ENCODE data around the gene CDC42EP5.

Gene CDC42EP5

DNA sequence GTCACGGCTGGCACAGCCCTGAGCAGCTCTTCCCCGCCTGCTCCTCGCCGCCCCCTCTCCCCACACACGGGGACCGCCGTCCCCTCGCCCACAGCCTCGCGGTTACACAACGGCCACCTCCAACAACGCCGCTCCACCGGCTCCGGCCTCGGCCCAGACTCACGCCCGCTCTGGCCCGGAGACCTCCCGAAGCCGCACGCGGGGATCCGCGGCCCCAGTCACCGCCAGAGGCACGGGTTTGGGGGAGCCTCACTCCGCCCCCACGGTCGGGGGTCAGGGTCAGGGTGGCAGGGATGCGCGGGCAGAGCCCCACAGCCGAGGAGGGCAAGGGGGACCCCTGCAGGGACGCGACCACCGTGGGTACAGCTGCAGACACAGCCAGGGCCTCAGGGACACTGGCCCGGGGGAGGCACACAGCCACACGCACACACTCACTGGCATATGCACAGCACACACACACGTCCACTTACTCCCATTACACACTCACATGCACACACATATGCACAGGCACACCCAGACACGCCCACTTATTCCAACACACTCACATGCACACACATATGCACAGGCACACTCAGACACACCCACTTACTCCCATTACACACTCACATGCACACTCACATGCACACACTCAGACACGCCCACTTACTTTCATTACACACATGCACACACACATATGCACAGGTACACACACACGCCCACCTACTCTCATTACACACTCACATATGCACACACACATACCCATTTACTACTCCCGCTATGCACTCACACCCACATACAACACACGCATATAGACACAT is 56.2 kb downstream of the CDC42EP5 start:
- Histone ChIP-seq H3K9ac (ENCODE audit: low read length) (no peak overlapping the region), H3K27me3 (ENCODE audit: insufficient read depth, low read length) (no peaks in the 10 kb centered on the region; the same call in 1 of the 2 replicates), H3K36me3 (ENCODE audit: insufficient read depth, low read length) (no peaks in the 10 kb centered on the region), H3K4me2 (ENCODE audit: low read length) (no peak overlapping the region), H3K27ac (ENCODE audit: low read depth, low read length, poor library complexity, severe bottlenecking) (no peak overlapping the region), H4K20me1 (ENCODE audit: insufficient read depth, low read length) (no peaks in the 10 kb centered on the region), H3K4me1 (ENCODE audit: insufficient read depth, low read length, severe bottlenecking) (no peaks in the 10 kb centered on the region), H3F3A (ENCODE audit: insufficient read depth, low read length) (no peaks in the 10 kb centered on the region), H3K9me2 (ENCODE audit: low read depth, low read length) (no peaks in the 10 kb centered on the region), H2AFZ (ENCODE audit: low read length) (no peak overlapping the region), H3K79me2 (ENCODE audit: insufficient read depth, low read length) (no peaks in the 10 kb centered on the region), H3K4me3 (ENCODE audit: low read depth, low read length, poor library complexity, severe bottlenecking) (no peak overlapping the region), H3K9me3 (ENCODE audit: low read length) (no peaks in the 10 kb centered on the region)
- no peak for TF ChIP-seq EZH2 (IDR thresholded peaks at IDR 0.05; ENCODE audit: borderline replicate concordance, low read length)
- TF ChIP-seq, protein P1, sequence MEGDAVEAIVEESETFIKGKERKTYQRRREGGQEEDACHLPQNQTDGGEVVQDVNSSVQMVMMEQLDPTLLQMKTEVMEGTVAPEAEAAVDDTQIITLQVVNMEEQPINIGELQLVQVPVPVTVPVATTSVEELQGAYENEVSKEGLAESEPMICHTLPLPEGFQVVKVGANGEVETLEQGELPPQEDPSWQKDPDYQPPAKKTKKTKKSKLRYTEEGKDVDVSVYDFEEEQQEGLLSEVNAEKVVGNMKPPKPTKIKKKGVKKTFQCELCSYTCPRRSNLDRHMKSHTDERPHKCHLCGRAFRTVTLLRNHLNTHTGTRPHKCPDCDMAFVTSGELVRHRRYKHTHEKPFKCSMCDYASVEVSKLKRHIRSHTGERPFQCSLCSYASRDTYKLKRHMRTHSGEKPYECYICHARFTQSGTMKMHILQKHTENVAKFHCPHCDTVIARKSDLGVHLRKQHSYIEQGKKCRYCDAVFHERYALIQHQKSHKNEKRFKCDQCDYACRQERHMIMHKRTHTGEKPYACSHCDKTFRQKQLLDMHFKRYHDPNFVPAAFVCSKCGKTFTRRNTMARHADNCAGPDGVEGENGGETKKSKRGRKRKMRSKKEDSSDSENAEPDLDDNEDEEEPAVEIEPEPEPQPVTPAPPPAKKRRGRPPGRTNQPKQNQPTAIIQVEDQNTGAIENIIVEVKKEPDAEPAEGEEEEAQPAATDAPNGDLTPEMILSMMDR (IDR thresholded peaks at IDR 0.05; ENCODE audit: low read length): no peak

DNA sequence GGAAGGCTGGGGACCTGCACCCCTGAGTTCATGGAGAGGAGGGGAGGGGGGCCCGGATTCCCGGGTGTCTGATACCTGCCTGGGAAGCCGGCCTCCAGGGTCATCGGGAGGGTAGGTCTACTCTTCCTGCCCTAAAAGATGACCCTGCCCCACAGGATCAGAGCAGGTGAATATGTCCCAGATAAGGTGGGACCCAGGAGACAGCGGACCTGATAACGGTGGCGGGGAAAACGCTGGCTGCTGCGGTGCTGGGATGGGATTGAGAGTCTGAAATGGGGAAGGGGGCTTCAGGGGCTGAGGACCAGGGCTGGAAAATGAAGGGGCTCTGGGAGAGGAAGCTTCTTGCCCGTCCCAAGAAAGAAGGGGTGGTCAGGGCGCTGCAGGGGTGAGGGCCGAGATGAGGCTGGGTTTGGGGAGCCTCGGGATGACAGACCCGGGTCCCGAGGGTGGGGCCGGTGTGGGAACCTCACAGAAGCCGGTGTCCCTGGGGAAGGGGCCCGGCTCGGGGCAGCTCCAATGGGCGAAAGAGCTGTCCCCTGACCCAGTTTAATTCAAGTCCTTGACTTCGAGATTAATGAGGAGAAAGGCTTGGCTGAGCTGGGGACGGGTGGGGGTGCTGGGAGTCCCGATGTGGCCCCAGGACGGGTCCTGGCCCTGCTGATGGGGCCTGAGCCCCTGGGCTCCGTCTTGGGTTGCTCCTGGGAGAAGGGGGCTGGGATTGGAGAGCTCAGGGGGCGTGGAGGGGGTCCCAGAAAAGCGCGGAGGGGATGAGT is 57.0 kb downstream of the CDC42EP5 start:
- H3K79me2 ChIP-seq (ENCODE audit: insufficient read depth, low read length): no peaks in the 10 kb centered on the region
- no peak overlapping the region for H3K4me3 ChIP-seq (ENCODE audit: low read depth, low read length, poor library complexity, severe bottlenecking)
- no peak overlapping the region for H3K9ac ChIP-seq (ENCODE audit: low read length)
- TF ChIP-seq EZH2 (IDR thresholded peaks at IDR 0.05; ENCODE audit: borderline replicate concordance, low read length): no peak
- TF ChIP-seq, protein P1 (IDR thresholded peaks at IDR 0.05; ENCODE audit: low read length): no peak
- no peaks in the 10 kb centered on the region for H3K36me3 ChIP-seq (ENCODE audit: insufficient read depth, low read length)
- H3K4me2 ChIP-seq (ENCODE audit: low read length): no peak overlapping the region
- no peaks in the 10 kb centered on the region for H3K9me2 ChIP-seq (ENCODE audit: low read depth, low read length)
- no peak overlapping the region for H2AFZ ChIP-seq (ENCODE audit: low read length)
- no peaks in the 10 kb centered on the region; the same call in 1 of the 2 replicates for H3K27me3 ChIP-seq (ENCODE audit: insufficient read depth, low read length)
- H3K27ac ChIP-seq (ENCODE audit: low read depth, low read length, poor library complexity, severe bottlenecking): no peak overlapping the region
- no peaks in the 10 kb centered on the region for H3F3A ChIP-seq (ENCODE audit: insufficient read depth, low read length)
- no peaks in the 10 kb centered on the region for H3K9me3 ChIP-seq (ENCODE audit: low read length)
- no peaks in the 10 kb centered on the region for H4K20me1 ChIP-seq (ENCODE audit: insufficient read depth, low read length)
- H3K4me1 ChIP-seq (ENCODE audit: insufficient read depth, low read length, severe bottlenecking): no peaks in the 10 kb centered on the region

DNA sequence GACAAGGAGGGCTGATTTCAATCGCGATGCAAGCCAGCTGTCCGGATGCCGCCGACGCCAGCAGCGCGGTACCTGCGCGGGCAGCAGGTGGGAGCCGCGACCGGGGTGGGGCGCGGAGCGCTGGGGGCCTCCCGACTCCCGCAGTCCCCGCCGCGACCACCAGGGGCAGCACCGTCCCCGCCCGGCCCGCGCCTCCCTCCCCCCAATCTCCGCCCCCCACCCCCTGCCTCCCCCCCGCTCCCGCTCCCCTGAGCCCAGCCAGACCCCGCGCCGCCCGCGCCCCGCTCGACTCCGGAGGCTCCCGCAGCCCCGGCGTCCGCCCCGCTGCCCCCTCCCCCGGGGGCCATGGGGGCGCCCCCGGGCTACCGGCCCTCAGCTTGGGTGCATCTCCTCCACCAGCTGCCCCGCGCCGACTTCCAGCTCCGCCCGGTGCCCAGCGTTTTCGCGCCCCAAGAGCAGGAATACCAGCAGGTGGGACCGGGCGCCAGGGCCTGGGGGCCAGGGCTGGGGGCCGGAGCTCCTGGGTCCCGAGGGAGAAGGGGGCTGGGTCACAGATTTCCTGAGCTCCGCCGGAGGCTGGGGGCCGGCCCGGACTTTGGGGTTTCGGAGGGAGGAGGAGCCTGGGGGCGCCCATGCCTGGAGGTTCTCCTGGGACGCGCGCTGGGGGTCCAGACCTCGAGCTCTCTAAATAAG is 57.7 kb downstream of the CDC42EP5 start, which contains the start of gene TTYH1:
TSS of gene TTYH1 (plus strand) at position 257 of the 693 bp plus-strand sequence. CDS start at position 346, 89 bp downstream.
- Histone ChIP-seq H2AFZ (ENCODE audit: low read length) (no peak within 1 kb of the TSS), H3K4me2 (ENCODE audit: low read length) (no peak within 1 kb of the TSS), H3K9ac (ENCODE audit: low read length) (no peak within 1 kb of the TSS), H3F3A (ENCODE audit: insufficient read depth, low read length) (no peaks in the 10 kb centered on the region), H3K36me3 (ENCODE audit: insufficient read depth, low read length) (no peaks in the 10 kb centered on the region), H3K4me3 (ENCODE audit: low read depth, low read length, poor library complexity, severe bottlenecking) (no peak within 1 kb of the TSS), H3K27me3 (ENCODE audit: insufficient read depth, low read length) (no peaks in the 10 kb centered on the region; the same call in 1 of the 2 replicates), H3K9me2 (ENCODE audit: low read depth, low read length) (no peaks in the 10 kb centered on the region), H3K4me1 (ENCODE audit: insufficient read depth, low read length, severe bottlenecking) (no peaks in the 10 kb centered on the region), H3K79me2 (ENCODE audit: insufficient read depth, low read length) (no peaks in the 10 kb centered on the region), H4K20me1 (ENCODE audit: insufficient read depth, low read length) (no peaks in the 10 kb centered on the region), H3K27ac (ENCODE audit: low read depth, low read length, poor library complexity, severe bottlenecking) (no peak within 1 kb of the TSS), H3K9me3 (ENCODE audit: low read length) (no peaks in the 10 kb centered on the region)
- TF ChIP-seq, protein P1 (IDR thresholded peaks at IDR 0.05; ENCODE audit: low read length): no peak
- TF ChIP-seq EZH2 (IDR thresholded peaks at IDR 0.05; ENCODE audit: borderline replicate concordance, low read length): no peak

All from OCI-LY1 (cell line).